IMR-90 (cell line): ENCODE measurements around the gene ARMH3. TPM values are rescaled to one million over a fixed set of nuclear protein-coding genes. Genes with fewer than 3 reads are reported as not detected.

Source experiments
- ATAC-seq: fragments of 200-7000 bp; cut with Tn5 transposase; 2 replicates; pipeline ENCODE4 v1.9.1; 2020; ENCODE audit warnings: low read depth, mild to moderate bottlenecking, moderate library complexity
- BruUV-seq: library from RNA; stranded (reverse); fragments of 400-500 nt; replicated peaks from 2 replicates; lab custom pipeline; 2021; lab: Mats Ljungman, UMichigan
- CTCF ChIA-PET: fragments of 300-600 bp; formaldehyde crosslinking; extraction: SDS; loops from one replicate; lab custom pipeline; 2021; ENCODE audit warnings: antibody characterized with exemption; lab: Yijun Ruan, JAX
- POLR2A ChIA-PET: fragments of 300-600 bp; sonication (Branson Sonifier 250); formaldehyde crosslinking; loops from one replicate; lab custom pipeline; 2022; ENCODE audit warnings: antibody characterized with exemption; ENCODE audit not compliant: unreplicated experiment; lab: Charles Lee
- DNase-seq: peaks from one replicate; pipeline ENCODE4 v3.0.0; 2013
- H2AFZ ChIP-seq: replicated peaks from 2 replicates; pipeline ENCODE3; 2013; ENCODE audit warnings: low read length, mild to moderate bottlenecking; ENCODE audit not compliant: poor library complexity
- H2AK5ac ChIP-seq: 2 replicates; pipeline ENCODE4 v1.6.1; 2013; ENCODE audit warnings: low read depth, low read length, inconsistent platforms
- H2AK9ac ChIP-seq: replicated peaks from 2 replicates; pipeline ENCODE3; 2013; ENCODE audit warnings: mild to moderate bottlenecking, low read depth, low read length, moderate library complexity; ENCODE audit not compliant: poor library complexity
- H2BK120ac ChIP-seq: 2 replicates; pipeline ENCODE4 v1.6.1; 2013; ENCODE audit warnings: low read depth, low read length, inconsistent platforms
- H2BK15ac ChIP-seq: 3 replicates; pipeline ENCODE4 v1.6.1; 2013; ENCODE audit warnings: low read depth, low read length, inconsistent platforms
- H2BK20ac ChIP-seq: 2 replicates; pipeline ENCODE4 v1.6.1; 2013; ENCODE audit warnings: low read depth, mild to moderate bottlenecking, inconsistent platforms, low read length, moderate library complexity
- H2BK5ac ChIP-seq: 2 replicates; pipeline ENCODE4 v1.6.1; 2013; ENCODE audit warnings: mild to moderate bottlenecking, low read depth, low read length, inconsistent platforms; ENCODE audit not compliant: poor library complexity, severe bottlenecking
- H3K14ac ChIP-seq: replicated peaks from 2 replicates; pipeline ENCODE4 v1.6.1; 2013; ENCODE audit warnings: low read depth, low read length, inconsistent platforms
- H3K18ac ChIP-seq: 2 replicates; pipeline ENCODE4 v1.6.1; 2013; ENCODE audit warnings: low read depth, low read length, control low read depth
- H3K23ac ChIP-seq: 2 replicates; pipeline ENCODE4 v1.6.1; 2013; ENCODE audit warnings: low read depth, low read length, inconsistent platforms
- H3K27ac ChIP-seq: 2 replicates; pipeline ENCODE4 v1.5.1; 2013; ENCODE audit warnings: mild to moderate bottlenecking, control low read depth, low read length; ENCODE audit not compliant: insufficient read depth
- H3K27me3 ChIP-seq: 2 replicates; pipeline ENCODE4 v1.6.1; 2013; ENCODE audit warnings: low read length; ENCODE audit not compliant: control insufficient read depth, insufficient read depth
- H3K36me3 ChIP-seq: 2 replicates; pipeline ENCODE4 v1.6.1; 2013; ENCODE audit warnings: low read length, mixed read lengths; ENCODE audit not compliant: control insufficient read depth, insufficient read depth
- H3K4ac ChIP-seq: 2 replicates; pipeline ENCODE4 v1.6.1; 2013; ENCODE audit warnings: low read depth, low read length, inconsistent platforms
- H3K4me1 ChIP-seq: 2 replicates; pipeline ENCODE4 v1.6.1; 2013; ENCODE audit warnings: low read length, mixed read lengths; ENCODE audit not compliant: control insufficient read depth, insufficient read depth
- H3K4me2 ChIP-seq: 2 replicates; pipeline ENCODE4 v1.6.1; 2013; ENCODE audit warnings: low read depth, mild to moderate bottlenecking, control low read depth, low read length, moderate library complexity
- H3K4me3 ChIP-seq: 2 replicates; pipeline ENCODE4 v1.5.1; 2013; ENCODE audit warnings: low read depth, mild to moderate bottlenecking, control low read depth, low read length, moderate library complexity; ENCODE audit not compliant: insufficient read depth
- H3K56ac ChIP-seq: 2 replicates; pipeline ENCODE4 v1.6.1; 2013; ENCODE audit warnings: low read length, inconsistent platforms; ENCODE audit not compliant: insufficient read depth; ENCODE audit errors: extremely low read depth
- H3K79me1 ChIP-seq, 2 experiments: 2 replicates each; pipeline ENCODE4 v1.6.1; 2013; ENCODE audit warnings: low read length in 2 of 2, inconsistent platforms in 1 of 2, low read depth in 1 of 2
- H3K9ac ChIP-seq: 2 replicates; pipeline ENCODE4 v1.6.1; 2013; ENCODE audit warnings: low read depth, low read length, control low read depth
- H3K9me1 ChIP-seq: 2 replicates; pipeline ENCODE4 v1.6.1; 2013; ENCODE audit warnings: low read length, inconsistent platforms; ENCODE audit not compliant: insufficient read depth
- H3K9me3 ChIP-seq: 2 replicates; pipeline ENCODE4 v1.6.1; 2013; ENCODE audit warnings: low read length; ENCODE audit not compliant: control insufficient read depth, insufficient read depth
- H4K20me1 ChIP-seq: 2 replicates; pipeline ENCODE4 v1.6.1; 2013; ENCODE audit warnings: low read length, inconsistent platforms; ENCODE audit not compliant: insufficient read depth
- H4K5ac ChIP-seq: 2 replicates; pipeline ENCODE4 v1.6.1; 2013; ENCODE audit warnings: mild to moderate bottlenecking, low read depth, low read length, control low read depth
- H4K8ac ChIP-seq, 2 experiments: 2 replicates each; pipeline ENCODE4 v1.6.1; 2013; ENCODE audit warnings: low read depth in 2 of 2, low read length in 2 of 2, control low read depth in 1 of 2, inconsistent platforms in 1 of 2
- H4K91ac ChIP-seq: 2 replicates; pipeline ENCODE4 v1.6.1; 2013; ENCODE audit warnings: low read depth, low read length, inconsistent platforms; ENCODE audit not compliant: insufficient read depth
- NFE2L2 ChIP-seq: fragments of 150-350 bp; IDR thresholded peaks from 2 replicates; pipeline ENCODE4 v1.6.1; 2016; ENCODE audit warnings: low read depth, mild to moderate bottlenecking, low read length
- WGBS, 2 experiments: methylation state at CpG; one replicate each; pipeline versions ENCODE4 v1.1.5 to v1.1.7; 2013; ENCODE audit warnings: missing lambda C conversion rate in 2 of 2; ENCODE audit not compliant: insufficient read length in 1 of 2; ENCODE audit errors: extremely low coverage in 2 of 2; 5-methylcytosine and 5-hydroxymethylcytosine counted together
- dilution Hi-C: fragments of 300-500 bp; cut with HindIII; formaldehyde crosslinking; loops from one replicate; pipeline ENCODE4 v1.14.3; 2018; ENCODE audit warnings: low sequenced_read_pairs; ENCODE audit not compliant: unreplicated experiment
- in situ Hi-C: fragments of 300-500 bp; cut with MboI; formaldehyde crosslinking; loops from 3 replicates; pipeline ENCODE4 v1.14.3; 2019; ENCODE audit warnings: low sequenced_read_pairs, inconsistent platforms, mixed read lengths
- intact Hi-C: fragments of 100-400 bp; cut with micrococcal nuclease; formaldehyde crosslinking; loops from 2 replicates; pipeline ENCODE4 v1.10.0; 2022
- polyA plus RNA-seq, 3 experiments: library from polyadenylated mRNA; depleted of rRNA; stranded (reverse); fragments of >200 nt; gene quantifications; 2 replicates each; pipeline ENCODE4 v1.2.3, GENCODE V29; 2012; ENCODE audit warnings: low replicate concordance in 1 of 3
- total RNA-seq: library from RNA; depleted of rRNA; stranded (reverse); fragments of >200 nt; gene quantifications from 2 replicates; pipeline ENCODE4 v1.2.3, GENCODE V29; 2012

Gene ARMH3
- total and polyA plus RNA-seq, 2 of the 4 experiments (the other 2 are of a cell fraction), result 12.1 to 13.1 TPM

GRCh38 chr10:102101152-102101551 lies 45.2 kb upstream of the ARMH3 start:
- in situ Hi-C loops, result no loop called here
- Histone ChIP-seq H2BK20ac (no peak overlapping the region), H3K56ac (no peak overlapping the region), H4K91ac (no peak overlapping the region), H4K5ac (no peak overlapping the region), H3K36me3 (peaks cover 33% of the 10 kb centered on the region), H2BK15ac (no peak overlapping the region), H3K14ac (no peak overlapping the region), H3K27ac (no peak overlapping the region), H3K9me1 (peaks cover 15% of the 10 kb centered on the region), H3K18ac (no peak overlapping the region), H4K20me1 (0 out of 2 replicates have a peak, but pooled peaks cover 14% of the 10 kb centered on the region), H3K23ac (no peak overlapping the region), H3K27me3 (no peaks in the 10 kb centered on the region), H3K4me2 (no peak overlapping the region), H3K4ac (no peak overlapping the region), H2AFZ (no peak overlapping the region), H2AK9ac (no peak overlapping the region), H2BK5ac (no peak overlapping the region), H3K9ac (no peak overlapping the region), H4K8ac (no peak overlapping the region), H3K79me1 (peaks cover 0 to 15% of the 10 kb centered on the region in 2 experiments; a peak in 2 of 4 replicates), H3K4me3 (no peak overlapping the region), H3K9me3 (no peaks in the 10 kb centered on the region), H2AK5ac (no peak overlapping the region), H3K4me1 (no peaks in the 10 kb centered on the region), H2BK120ac (no peak overlapping the region)
- ChIA-PET POLR2A (no interaction called here), CTCF (no interaction called here)
- TF ChIP-seq NFE2L2, result no peak
- intact Hi-C loops, result no loop called here
- DNase-seq (no peak), ATAC-seq (no peak)
- WGBS, 2 experiments, result no CpG with 5 or more reads among the region's 5 CpGs
- dilution Hi-C loops, result no loop called here
- no TSS peak for BruUV-seq
